GM12878 (cell line): Measurements from ENCODE around the gene SATB2. TPM values are rescaled to one million over a fixed set of nuclear protein-coding genes. Genes with fewer than 3 reads are reported as not detected.

ENCODE experiments used
- ATAC-seq: fragments of 200-7000 bp; cut with Tn5 transposase; 3 replicates; pipeline ENCODE4 v1.9.1; 2020; ENCODE audit warnings: mild to moderate bottlenecking, moderate library complexity
- BruUV-seq: library from RNA; stranded (reverse); fragments of 400-500 nt; replicated peaks from 2 replicates; lab custom pipeline; 2021; lab: Mats Ljungman, UMichigan
- CTCF ChIA-PET: fragments of 300-600 bp; sonication (Branson Sonifier 250); formaldehyde crosslinking; extraction: SDS; loops from one replicate; lab custom pipeline; 2021; ENCODE audit warnings: inconsistent platforms; lab: Yijun Ruan, JAX
- POLR2A ChIA-PET: fragments of 350-600 bp; formaldehyde crosslinking; extraction: SDS; loops from one replicate; lab custom pipeline; 2021; ENCODE audit warnings: inconsistent platforms; lab: Charles Lee
- RAD21 ChIA-PET: fragments of 300-600 bp; sonication (Branson Sonifier 250); formaldehyde crosslinking; loops from one replicate; lab custom pipeline; 2023; ENCODE audit warnings: antibody characterized with exemption; ENCODE audit not compliant: unreplicated experiment; lab: Charles Lee
- SMC1A ChIA-PET: fragments of 300-600 bp; sonication (Branson Sonifier 250); formaldehyde crosslinking; loops from one replicate; lab custom pipeline; 2023; ENCODE audit not compliant: unreplicated experiment, uncharacterized antibody; lab: Charles Lee
- DNase-seq: peaks from one replicate; pipeline ENCODE4 v3.0.0-alpha.2; 2011; ENCODE audit warnings: low read depth, low spot score
- FAIRE-seq: peaks from 3 replicates; lab custom pipeline; 2011; peaks lifted over from hg19 to GRCh38; lab: Jason Lieb, UNC
- H2AFZ ChIP-seq: 2 replicates; pipeline ENCODE4 v1.6.0; 2011; ENCODE audit warnings: low read depth, low read length, control low read depth; ENCODE audit not compliant: control insufficient read depth
- H3K27ac ChIP-seq: 2 replicates; pipeline ENCODE4 v1.5.1; 2011; ENCODE audit warnings: control low read depth; ENCODE audit not compliant: control insufficient read depth, insufficient read depth
- H3K27me3 ChIP-seq, 2 experiments: replicated peaks in 1 of 2; 2 replicates each; pipeline versions ENCODE4 v1.6.0 to v1.6.1; 2011; ENCODE audit warnings: low read length in 1 of 2; ENCODE audit not compliant: control insufficient read depth in 2 of 2, insufficient read depth in 2 of 2
- H3K36me3 ChIP-seq, 2 experiments: 2 replicates each; pipeline ENCODE4 v1.5.1; 2011; ENCODE audit warnings: low read length in 1 of 2; ENCODE audit not compliant: control insufficient read depth in 2 of 2, insufficient read depth in 2 of 2
- H3K4me1 ChIP-seq: 2 replicates; pipeline ENCODE4 v1.6.1; 2011; ENCODE audit warnings: mild to moderate bottlenecking, low read length, moderate library complexity, mixed read lengths; ENCODE audit not compliant: control insufficient read depth, insufficient read depth
- H3K4me2 ChIP-seq: 2 replicates; pipeline ENCODE4 v1.6.0; 2011; ENCODE audit warnings: control low read depth; ENCODE audit not compliant: control insufficient read depth, insufficient read depth
- H3K4me3 ChIP-seq: fragments of 200-600 bp; sonication (generic); 2 replicates; pipeline ENCODE4 v1.5.1; 2016
- H3K79me2 ChIP-seq: 2 replicates; pipeline ENCODE4 v1.6.0; 2011; ENCODE audit warnings: low read length; ENCODE audit not compliant: control insufficient read depth, insufficient read depth
- H3K9ac ChIP-seq: 2 replicates; pipeline ENCODE4 v1.8.0; 2011; ENCODE audit warnings: low read length, control low read depth, mixed read lengths; ENCODE audit not compliant: control insufficient read depth, insufficient read depth
- H3K9me3 ChIP-seq: replicated peaks from 3 replicates; pipeline ENCODE4 v1.5.1; 2011; ENCODE audit warnings: mild to moderate bottlenecking, low read length; ENCODE audit not compliant: control insufficient read depth, insufficient read depth
- H4K20me1 ChIP-seq: 2 replicates; pipeline ENCODE4 v1.6.0; 2011; ENCODE audit not compliant: control insufficient read depth, insufficient read depth
- SMAD1 ChIP-seq: fragments of 450-650 bp; IDR thresholded peaks from 2 replicates; pipeline ENCODE4 v1.6.1; 2018; ENCODE audit warnings: mild to moderate bottlenecking, low read depth; ENCODE audit not compliant: partially characterized antibody
- SREBF1 ChIP-seq: IDR thresholded peaks from 2 replicates; pipeline ENCODE4 v1.6.1; 2012; ENCODE audit warnings: mild to moderate bottlenecking, low read length
- SRF ChIP-seq, 2 experiments: IDR thresholded peaks; 2 replicates each; pipeline ENCODE4 v1.6.1; 2011; ENCODE audit warnings: low read depth in 2 of 2, low read length in 2 of 2, mild to moderate bottlenecking in 1 of 2, moderate library complexity in 1 of 2
- ZNF384 ChIP-seq: IDR thresholded peaks from 2 replicates; pipeline ENCODE4 v1.6.1; 2012; ENCODE audit warnings: low read depth, mild to moderate bottlenecking, low read length, improper control_type of control experiment, borderline replicate concordance
- ZNF687 ChIP-seq: fragments of 450-650 bp; IDR thresholded peaks from 2 replicates; pipeline ENCODE4 v1.6.1; 2017; ENCODE audit warnings: mild to moderate bottlenecking, moderate library complexity
- ZSCAN29 ChIP-seq: fragments of 450-650 bp; IDR thresholded peaks from 2 replicates; pipeline ENCODE4 v1.6.1; 2017; ENCODE audit warnings: mild to moderate bottlenecking, moderate library complexity
- WGBS: methylation state at CpG from one replicate; pipeline ENCODE4 v1.1.6; 2016; ENCODE audit warnings: low lambda C conversion rate; ENCODE audit not compliant: insufficient replicate concordance, insufficient coverage; ENCODE audit errors: missing lambda C conversion rate; 5-methylcytosine and 5-hydroxymethylcytosine counted together
- in situ Hi-C: fragments of 300-500 bp; cut with MboI; formaldehyde crosslinking; loops from 9 replicates; pipeline ENCODE4 v1.14.3; 2018; ENCODE audit warnings: mixed read lengths
- intact Hi-C: fragments of 100-400 bp; cut with micrococcal nuclease; formaldehyde crosslinking; loops from one replicate; pipeline ENCODE4 v1.14.2; 2022; ENCODE audit not compliant: unreplicated experiment
- polyA plus RNA-seq, 11 experiments: library from polyadenylated mRNA; depleted of rRNA in 4 of 11; unstranded in 6 of 11; stranded (reverse) in 5 of 11; fragments of >200 nt; fragmentation: Nextera tagmentation in 4 of 11; fragmentation: Illumina TruSeq in 1 of 11; extraction: Ambion mirVana in 4 of 11; extraction: Trizol in 1 of 11; gene quantifications; 1 replicate in 1 of 11; 2 replicates in 10 of 11; pipeline versions ENCODE4 v1.2.1 to v1.2.3, GENCODE V29; 2011 to 2016; ENCODE audit warnings: inconsistent platforms in 2 of 11, missing spikeins in 2 of 11, low read depth in 1 of 11
- total RNA-seq, 4 experiments: library from RNA; depleted of rRNA in 3 of 4; stranded (reverse); fragments of >200 nt in 3 of 4; fragmentation: Illumina TruSeq in 1 of 4; extraction: Trizol in 1 of 4; gene quantifications; 2 replicates each; pipeline versions ENCODE4 v1.2.1 to v1.2.3, GENCODE V29; 2013 to 2021

SATB2 gene
- total and polyA plus RNA-seq, 10 of the 15 experiments (the other 5 are each of a cell fraction or from before 2014, with no cell fraction given): 0.03 to 0.56 (median 0.08) TPM; not detected in 3

- no peak for TF ChIP-seq ZNF687
Measured at GRCh38 chr2:199381531-199381930, 76.2 kb downstream of the SATB2 start (continued).

GRCh38 chr2:199378948-199379650, 78.6 kb downstream of the SATB2 start:
- Histone ChIP-seq H3K4me2 (no peak overlapping the region), H3K27me3 (no peaks in the 10 kb centered on the region), H3K9ac (no peak overlapping the region), H3K4me3 (no peak overlapping the region), H4K20me1 (no peaks in the 10 kb centered on the region), H3K79me2 (no peaks in the 10 kb centered on the region), H3K36me3 (no peaks in the 10 kb centered on the region), H3K27ac (no peak overlapping the region), H2AFZ (no peak overlapping the region), H3K4me1 (no peaks in the 10 kb centered on the region), H3K9me3 (no peaks in the 10 kb centered on the region)
- FAIRE-seq: no peak
- in situ Hi-C loops: no loop called here
- SMC1A ChIA-PET: no interaction called here
- 25% methylated on average over 2 of the region's 2 CpGs for WGBS
- intact Hi-C loops: no loop called here
- CTCF ChIA-PET: interaction anchor here (0.6 kb wide), 1 partner anchor 18 kb away, joined by 4 read pairs; no protein-coding TSS in a partner anchor
- ATAC-seq: no peak
- BruUV-seq: no TSS peak
- POLR2A ChIA-PET: no interaction called here
- RAD21 ChIA-PET: interaction anchor here (0.7 kb wide), 1 partner anchor 13 kb away, joined by 3 read pairs; no protein-coding TSS in a partner anchor
- no peak for DNase-seq
- TF ChIP-seq ZNF384: no peak
- TF ChIP-seq SMAD1: no peak
- TF ChIP-seq SRF (IDR thresholded peaks at IDR 0.05; ENCODE audit: low read depth in 2 of 2, low read length in 2 of 2): no peak
- no peak for TF ChIP-seq ZSCAN29
- no peak for TF ChIP-seq SREBF1
